VCaP (cell line): Measurements from ENCODE around the gene SAP30L.

Experiments used
- H3K27ac ChIP-seq: fragments of 450-650 bp; 2 replicates; pipeline ENCODE4 v1.5.1; 2017
- CTCF ChIP-seq: fragments of 450-650 bp; conservative IDR thresholded peaks from 2 replicates; pipeline ENCODE4 v1.5.1; 2017; ENCODE audit warnings: mild to moderate bottlenecking, moderate library complexity

Gene SAP30L

GRCh38 chr5:154503698-154504039 is 57.9 kb downstream of the SAP30L start:
- TF ChIP-seq CTCF, result no peak
- H3K27ac ChIP-seq, result no peak overlapping the region

GRCh38 chr5:154505567-154505966 is 59.8 kb downstream of the SAP30L start:
- TF ChIP-seq CTCF, result no peak
- no peak overlapping the region for H3K27ac ChIP-seq

GRCh38 chr5:154506049-154506715 is 60.4 kb downstream of the SAP30L start:
- no peak for TF ChIP-seq CTCF
- H3K27ac ChIP-seq, result no peak overlapping the region

- no peak overlapping the region for H3K27ac ChIP-seq
These were observed 60.9 kb downstream of the SAP30L start for GRCh38 chr5:154506716-154507080.

GRCh38 chr5:154508114-154508513 is 62.3 kb downstream of the SAP30L start:
- no peak overlapping the region for H3K27ac ChIP-seq
- TF ChIP-seq CTCF, result no peak

More at GRCh38 chr5:154506716-154507080, 60.9 kb downstream of the SAP30L start:
- no peak for TF ChIP-seq CTCF

GRCh38 chr5:154509784-154510555 is 64.2 kb downstream of the SAP30L start:
- no peak for TF ChIP-seq CTCF
- no peak overlapping the region for H3K27ac ChIP-seq
